MV-4-11 (cell line): Measurements from ENCODE around the gene ST6GALNAC4.

Experiments
- DNase-seq: peaks from one replicate; lab custom pipeline; 2025; lab: John Stamatoyannopoulos, UW

The ST6GALNAC4 gene

GRCh38 chr9:127929625-127929979, 12.8 kb upstream of the ST6GALNAC4 start:
- no peak for DNase-seq

GRCh38 chr9:127928676-127929624, 12.1 kb upstream of the ST6GALNAC4 start:
- DNase-seq: no peak

DNA sequence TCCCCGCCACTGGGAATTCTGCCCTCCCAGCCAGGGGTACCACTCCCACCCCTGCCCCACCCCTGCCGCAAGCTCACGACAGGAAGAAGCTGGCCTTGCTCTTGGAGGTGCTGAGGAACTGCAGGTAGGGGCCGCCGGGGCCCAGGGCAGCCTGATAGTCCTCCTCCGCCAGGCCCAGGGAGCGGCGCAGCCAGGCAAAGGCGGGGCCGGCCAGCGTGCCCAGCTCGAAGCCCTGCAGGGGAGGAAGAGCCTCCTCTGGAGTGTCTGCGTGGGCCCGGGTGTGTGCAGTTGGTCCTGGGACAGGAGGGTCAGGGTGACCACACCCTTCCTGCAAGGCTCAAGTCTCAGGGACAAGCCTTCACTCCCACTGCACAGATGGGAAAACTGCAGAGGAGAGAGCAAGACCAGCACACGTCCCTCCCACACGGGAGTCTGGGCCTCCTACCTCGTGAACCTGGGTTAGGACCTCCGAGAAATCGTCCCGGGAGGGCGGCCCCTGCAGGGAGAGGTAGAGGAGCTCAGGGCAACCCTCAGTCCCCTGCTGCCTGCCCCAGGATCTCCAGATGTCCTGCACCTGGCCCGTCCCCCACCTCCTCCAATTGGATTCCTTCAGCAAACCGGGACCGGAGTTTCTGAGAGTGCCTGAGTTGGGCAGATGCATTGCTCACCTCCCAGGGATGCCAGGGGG, 11.3 kb upstream of the ST6GALNAC4 start:
- no peak for DNase-seq

GRCh38 chr9:127927201-127927987, 10.6 kb upstream of the ST6GALNAC4 start:
- no peak for DNase-seq

DNA sequence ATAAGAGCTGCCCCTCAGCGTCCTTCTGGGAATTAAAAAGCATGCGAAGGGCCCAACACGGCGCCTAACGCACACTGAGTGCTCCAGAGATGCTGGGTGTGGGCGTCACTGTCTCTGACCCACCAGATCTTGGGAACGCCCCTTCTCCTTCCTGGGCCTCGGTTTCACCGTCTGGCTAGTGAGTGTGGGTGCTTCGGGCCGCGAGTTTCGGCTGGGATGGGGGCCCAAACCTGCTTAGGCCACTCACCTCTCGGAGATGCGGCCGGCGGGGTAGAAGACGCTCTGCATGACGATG, 10.0 kb upstream of the ST6GALNAC4 start:
- no peak for DNase-seq

DNA sequence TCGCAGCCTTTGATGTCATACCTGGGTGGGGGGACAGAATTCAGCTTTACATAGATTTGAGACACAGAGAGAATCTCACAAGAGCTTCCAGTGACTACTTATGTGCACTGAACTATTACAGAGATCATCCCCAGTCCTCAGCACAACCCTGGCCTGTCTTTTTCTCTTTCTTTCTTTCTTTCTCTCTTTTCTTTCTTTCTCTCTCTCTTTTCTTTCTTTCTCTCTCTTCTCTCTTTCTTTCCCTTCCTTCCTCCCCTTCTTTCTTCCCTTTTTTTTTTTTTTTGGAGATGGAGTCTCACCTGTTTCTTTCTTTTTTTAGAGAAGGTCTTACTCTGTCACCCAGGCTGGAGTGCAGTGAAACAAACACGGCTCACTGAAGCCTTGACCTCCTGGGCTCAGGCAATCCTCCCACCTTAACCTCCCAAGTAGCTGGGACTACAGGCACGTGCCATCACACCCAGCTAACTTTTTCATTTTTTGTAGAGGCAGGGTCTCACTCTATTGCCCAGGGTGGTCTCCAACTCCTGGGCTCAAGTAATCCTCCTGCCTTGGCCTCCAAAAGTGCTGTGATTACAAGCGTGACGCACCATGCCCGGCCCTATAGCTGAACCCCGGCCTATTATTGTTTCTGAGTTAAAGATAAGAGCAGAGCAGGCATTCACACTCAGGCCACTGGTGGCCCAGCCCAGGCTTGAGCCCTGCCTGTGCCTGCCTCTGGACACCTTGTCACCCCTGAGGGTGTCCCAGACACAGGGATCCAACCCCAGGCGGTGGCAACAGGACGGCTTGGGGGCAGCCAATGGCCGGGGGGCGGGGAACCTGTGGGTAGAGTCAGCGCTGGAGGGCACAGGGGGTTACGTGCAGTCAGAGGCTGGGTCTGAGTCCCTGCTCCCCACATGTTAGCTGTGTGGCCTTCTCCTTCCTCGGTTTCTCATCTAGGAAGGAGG, 9.4 kb upstream of the ST6GALNAC4 start:
- no peak for DNase-seq

DNA sequence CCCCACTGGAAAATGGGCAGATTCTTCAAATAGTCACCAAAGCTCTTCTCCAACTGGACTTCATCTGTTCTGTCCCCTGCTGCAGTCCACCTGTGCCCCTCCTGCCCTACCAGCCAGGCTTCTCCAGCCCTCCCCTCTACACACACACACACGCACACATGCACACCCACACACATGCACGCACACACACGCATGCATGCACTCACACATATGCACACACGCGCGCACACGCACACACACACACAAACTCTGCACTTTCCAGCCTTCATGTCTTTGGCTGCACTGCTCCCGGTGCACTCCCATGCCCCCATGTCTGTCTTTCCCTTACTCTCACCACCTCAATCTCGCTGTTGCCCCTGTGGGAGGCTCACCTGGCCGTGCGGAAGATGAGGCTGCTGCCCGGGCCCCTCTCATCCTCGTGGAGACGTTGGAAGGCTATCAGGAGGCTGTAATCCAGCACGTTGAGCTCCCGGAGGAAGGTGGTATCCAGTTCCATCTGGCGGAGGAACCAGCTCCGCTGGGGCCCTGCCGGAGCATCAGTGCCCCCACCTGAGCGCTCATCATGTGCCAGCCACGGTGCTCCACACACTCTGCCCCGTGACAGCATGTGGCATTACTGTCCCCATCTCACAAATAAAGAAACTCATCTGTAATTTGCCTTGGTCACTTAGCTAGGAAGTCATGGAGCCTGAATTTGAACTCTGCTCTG, 8.0 kb upstream of the ST6GALNAC4 start:
- no peak for DNase-seq

DNA sequence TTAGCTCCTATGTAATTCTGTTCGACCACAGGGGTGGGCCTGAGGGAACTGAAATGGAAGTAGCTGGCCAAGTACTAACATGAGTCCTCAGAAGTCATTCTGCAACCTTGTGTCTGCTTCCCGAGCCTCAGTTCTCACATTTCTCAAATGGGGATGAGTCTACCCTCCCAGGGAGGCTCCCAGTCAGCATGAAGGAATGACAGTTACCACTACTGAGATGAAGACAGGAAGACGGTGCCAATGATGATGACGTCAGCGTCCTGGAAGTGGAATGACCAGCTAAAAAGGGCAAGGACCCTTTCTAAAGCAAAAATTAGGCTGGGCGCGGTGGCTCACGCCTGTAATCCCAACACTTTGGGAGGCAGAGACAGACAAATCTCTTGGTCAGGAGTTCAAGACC, 6.9 kb upstream of the ST6GALNAC4 start:
- no peak for DNase-seq

- DNase-seq: no peak
Measured at GRCh38 chr9:127923046-127923445, 6.2 kb upstream of the ST6GALNAC4 start.

DNA sequence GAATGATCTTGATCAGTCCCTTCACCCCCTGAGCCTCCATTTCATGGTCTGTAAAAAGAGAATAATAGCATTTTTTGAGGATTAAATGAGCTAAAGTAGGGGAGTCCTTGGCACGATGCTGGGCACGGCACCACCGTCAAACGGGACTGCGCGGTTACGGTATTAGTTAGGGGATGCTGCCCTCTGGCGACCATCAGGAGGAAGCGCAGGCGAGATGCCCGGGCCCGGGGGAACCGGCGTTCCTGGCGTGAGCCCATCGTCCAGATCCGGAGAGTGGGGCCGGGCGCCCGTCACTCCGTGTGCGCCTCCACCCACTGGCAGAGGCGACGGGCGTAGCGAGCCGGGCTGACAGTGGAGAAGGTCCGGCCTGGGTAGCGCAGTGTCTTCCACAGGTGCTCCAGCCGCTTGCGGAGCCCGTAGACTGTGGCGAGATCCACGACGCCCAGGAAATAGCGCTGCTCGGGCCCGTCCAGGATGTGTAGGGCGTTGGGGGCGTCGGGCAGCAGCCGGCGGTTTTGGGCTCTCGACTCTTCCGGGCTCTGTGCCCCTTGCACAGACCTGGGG, 4.8 kb upstream of the ST6GALNAC4 start:
- peak; percentile 17 for DNase-seq

DNA sequence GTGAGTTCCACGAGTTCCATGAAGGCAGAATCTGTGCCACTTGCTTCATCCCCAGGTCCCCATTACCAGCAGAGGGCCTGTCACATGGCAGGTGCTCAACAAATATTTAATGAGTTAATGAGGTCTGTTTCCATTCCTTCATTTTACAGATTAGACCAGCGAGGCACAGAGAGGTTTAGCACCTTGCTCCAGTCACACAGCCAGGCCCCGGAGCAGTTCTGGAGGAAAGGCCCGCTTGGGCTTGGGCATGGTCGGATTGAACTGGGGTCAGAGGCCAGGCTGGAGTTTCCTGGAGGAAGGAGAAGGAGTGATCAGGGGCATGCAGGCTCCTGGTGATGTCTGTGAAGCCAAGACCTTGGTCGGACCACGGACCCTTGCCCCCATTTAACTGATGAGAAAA, 4.0 kb upstream of the ST6GALNAC4 start:
- DNase-seq: no peak

DNA sequence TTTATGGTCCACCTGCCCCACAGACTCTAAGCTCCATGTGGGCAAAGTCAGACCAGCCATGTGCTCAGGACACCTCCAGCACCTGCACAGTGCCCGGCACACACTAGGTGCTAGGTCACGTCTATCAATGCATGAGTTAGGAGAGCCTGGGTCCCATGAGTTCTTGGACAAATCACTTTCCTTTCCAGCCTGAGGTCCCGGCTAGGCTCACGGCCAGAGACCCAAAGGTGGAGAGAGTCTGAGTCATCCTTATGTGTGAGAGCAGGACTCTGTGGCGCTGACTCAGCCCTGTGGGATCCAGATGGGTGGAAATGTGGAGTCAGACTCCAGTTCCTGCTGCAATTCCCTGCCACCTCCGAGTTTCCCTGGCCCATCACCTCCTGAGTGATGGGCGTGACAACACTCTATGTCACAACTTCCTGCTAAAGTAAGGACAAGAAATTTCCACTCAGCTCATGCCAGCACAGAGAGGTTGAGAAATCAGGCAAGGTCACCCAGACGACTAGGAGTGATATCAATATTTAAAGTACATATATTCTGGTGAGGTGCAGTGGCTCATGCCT, 2.5 kb upstream of the ST6GALNAC4 start:
- DNase-seq: peak; percentile 85

GRCh38 chr9:127918183-127919107, 1.6 kb upstream of the ST6GALNAC4 start:
- DNase-seq: no peak

- DNase-seq: peak; percentile 84
Measured at GRCh38 chr9:127917603-127918002, 762 bp upstream of the ST6GALNAC4 start.

- peak; percentile 20 for DNase-seq
Measured at GRCh38 chr9:127915801-127916719, 781 bp downstream of the ST6GALNAC4 start.

GRCh38 chr9:127915325-127915752, 1.5 kb downstream of the ST6GALNAC4 start:
- no peak for DNase-seq

- no peak for DNase-seq
Measured at GRCh38 chr9:127913682-127914081, 3.2 kb downstream of the ST6GALNAC4 start.

GRCh38 chr9:127912882-127913281, 4.0 kb downstream of the ST6GALNAC4 start:
- peak; percentile 30 for DNase-seq
